ENCODE data around the gene WWC2. TPM values are rescaled to one million over a fixed set of nuclear protein-coding genes. Genes with fewer than 3 reads are reported as not detected.

The WWC2 gene
- total RNA-seq, 1 donor from 2014 or later = 39.6 TPM

- Mint-ChIP-seq H3K27me3 (ENCODE audit: insufficient read depth, low read depth) (no peaks in the 10 kb centered on the region), H3K4me1 (peaks cover 14% of the 10 kb centered on the region), H3K9me3 (no peaks in the 10 kb centered on the region), H3K36me3 (peaks cover 10% of the 10 kb centered on the region), H3K4me3 (no peak overlapping the region), H3K27ac (no peak overlapping the region)
- no peaks in the 10 kb centered on the region for H4K20me1 ChIP-seq (ENCODE audit: low read depth)
- no peak for DNase-seq (ENCODE audit: low spot score)
- no peaks in the 10 kb centered on the region for H3K79me2 ChIP-seq (ENCODE audit: low read depth)
- H3K4me3 ChIP-seq = no peak overlapping the region
- H2AFZ ChIP-seq (replicated peaks) = no peak overlapping the region
- H3K9me3 ChIP-seq (ENCODE audit: low read depth) = no peaks in the 10 kb centered on the region
- H3F3A ChIP-seq (ENCODE audit: low read depth) = peaks cover 5% of the 10 kb centered on the region
- H3K27me3 ChIP-seq = no peaks in the 10 kb centered on the region
- TF ChIP-seq CTCF (IDR thresholded peaks at IDR 0.05) (no peak), EZH2 (IDR thresholded peaks at IDR 0.05) (no peak), EZH2phosphoT487 (IDR thresholded peaks at IDR 0.05) (no peak)
- H3K4me2 ChIP-seq = no peak overlapping the region
- no peak overlapping the region for H3K9ac ChIP-seq
- H3K36me3 ChIP-seq = peaks cover 9% of the 10 kb centered on the region
- no peak overlapping the region for H3K27ac ChIP-seq
- H3K4me1 ChIP-seq = peaks cover 6% of the 10 kb centered on the region
Measured at GRCh38 chr4:183244019-183244418, 145.0 kb downstream of the WWC2 start.

- Histone ChIP-seq H3K4me1 (peaks cover 6% of the 10 kb centered on the region), H3K9me3 (ENCODE audit: low read depth) (no peaks in the 10 kb centered on the region), H3K27me3 (no peaks in the 10 kb centered on the region), H3K4me3 (no peak overlapping the region), H2AFZ (replicated peaks) (no peak overlapping the region), H3K79me2 (ENCODE audit: low read depth) (no peaks in the 10 kb centered on the region), H4K20me1 (ENCODE audit: low read depth) (no peaks in the 10 kb centered on the region), H3K4me2 (no peak overlapping the region), H3K36me3 (peaks cover 9% of the 10 kb centered on the region), H3K9ac (no peak overlapping the region), H3F3A (ENCODE audit: low read depth) (peaks cover 5% of the 10 kb centered on the region), H3K27ac (no peak overlapping the region)
- DNase-seq (ENCODE audit: low spot score) = no peak
- H3K36me3 Mint-ChIP-seq = peaks cover 9% of the 10 kb centered on the region
- no peaks in the 10 kb centered on the region for H3K27me3 Mint-ChIP-seq (ENCODE audit: insufficient read depth, low read depth)
- H3K27ac Mint-ChIP-seq = no peak overlapping the region
- no peak overlapping the region for H3K4me3 Mint-ChIP-seq
- H3K4me1 Mint-ChIP-seq = peaks cover 14% of the 10 kb centered on the region
- no peaks in the 10 kb centered on the region for H3K9me3 Mint-ChIP-seq
- TF ChIP-seq EZH2phosphoT487 (IDR thresholded peaks at IDR 0.05) (no peak), EZH2 (IDR thresholded peaks at IDR 0.05) (no peak), CTCF (IDR thresholded peaks at IDR 0.05) (no peak)
Measured at GRCh38 chr4:183244506-183244905, 145.4 kb downstream of the WWC2 start.

GRCh38 chr4:183248201-183248600 lies 149.1 kb downstream of the WWC2 start:
- no peak for DNase-seq (ENCODE audit: low spot score)

More at GRCh38 chr4:183248201-183248600, 149.1 kb downstream of the WWC2 start:
- H3K36me3 Mint-ChIP-seq = peaks cover 9% of the 10 kb centered on the region
- peaks cover 6% of the 10 kb centered on the region for H3K4me1 ChIP-seq
- H3F3A ChIP-seq (ENCODE audit: low read depth) = peaks cover 5% of the 10 kb centered on the region
- no peak overlapping the region for H3K4me2 ChIP-seq
- no peak overlapping the region for H3K4me3 Mint-ChIP-seq
- no peak overlapping the region for H3K9ac ChIP-seq
- H3K27ac Mint-ChIP-seq = no peak overlapping the region
- H2AFZ ChIP-seq (replicated peaks) = no peak overlapping the region
- H3K27me3 Mint-ChIP-seq (ENCODE audit: insufficient read depth, low read depth) = no peaks in the 10 kb centered on the region
- H3K9me3 Mint-ChIP-seq = no peaks in the 10 kb centered on the region
- H3K27me3 ChIP-seq = no peaks in the 10 kb centered on the region
- no peak for TF ChIP-seq CTCF (IDR thresholded peaks at IDR 0.05)
- no peak for TF ChIP-seq EZH2phosphoT487 (IDR thresholded peaks at IDR 0.05)
- no peak for TF ChIP-seq EZH2 (IDR thresholded peaks at IDR 0.05)
- no peaks in the 10 kb centered on the region for H3K79me2 ChIP-seq (ENCODE audit: low read depth)
- peaks cover 9% of the 10 kb centered on the region for H3K36me3 ChIP-seq
- no peak overlapping the region for H3K4me3 ChIP-seq
- H3K4me1 Mint-ChIP-seq = peaks cover 3% of the 10 kb centered on the region
- H3K9me3 ChIP-seq (ENCODE audit: low read depth) = no peaks in the 10 kb centered on the region
- H4K20me1 ChIP-seq (ENCODE audit: low read depth) = no peaks in the 10 kb centered on the region
- H3K27ac ChIP-seq = peak overlapping the region; percentile 74
